Measurements from ENCODE around the gene RGS16. TPM values are rescaled to one million over a fixed set of nuclear protein-coding genes. Genes with fewer than 3 reads are reported as not detected.
A peak's percentile ranks its signal among the peaks of the same experiment; 100 is the strongest.

The RGS16 gene
- polyA plus RNA-seq, 3 donors from 2014 or later, result 0.21 to 0.50 (median 0.48) TPM

- H3K27me3 Mint-ChIP-seq (ENCODE audit: low read depth in 3 of 3), result peaks cover 37 to 53% (median 40%) of the 10 kb centered on the region in 3 donors
- peaks cover 30 to 35% of the 10 kb centered on the region in 2 donors for H3K4me1 Mint-ChIP-seq
- no peak overlapping the region for H3K4me3 Mint-ChIP-seq
- H3K27ac Mint-ChIP-seq, result no peak overlapping the region
- peaks cover 0 to 5% (median 0%) of the 10 kb centered on the region in 3 donors for H3K36me3 Mint-ChIP-seq
- no peaks in the 10 kb centered on the region for H3K9me3 Mint-ChIP-seq
- DNase-seq, result no peak
These were observed 7.6 kb upstream of the RGS16 start for GRCh38 chr1:182611787-182612186.

- Mint-ChIP-seq H3K9me3 (no peaks in the 10 kb centered on the region), H3K36me3 (peaks cover 0 to 5% (median 0%) of the 10 kb centered on the region in 3 donors), H3K4me1 (peaks cover 25 to 31% of the 10 kb centered on the region in 2 donors)
These were observed 7.1 kb upstream of the RGS16 start for GRCh38 chr1:182611326-182611725.

GRCh38 chr1:182610606-182611194 lies 6.5 kb upstream of the RGS16 start:
- H3K27me3 Mint-ChIP-seq (ENCODE audit: low read depth in 3 of 3), result peaks cover 32 to 47% (median 36%) of the 10 kb centered on the region in 3 donors
- no peaks in the 10 kb centered on the region for H3K9me3 Mint-ChIP-seq
- H3K4me1 Mint-ChIP-seq, result peaks cover 19 to 25% of the 10 kb centered on the region in 2 donors
- no peak overlapping the region for H3K4me3 Mint-ChIP-seq
- H3K36me3 Mint-ChIP-seq, result peaks cover 0 to 5% (median 0%) of the 10 kb centered on the region in 3 donors
- DNase-seq, result no peak
- no peak overlapping the region for H3K27ac Mint-ChIP-seq

More at GRCh38 chr1:182611326-182611725, 7.1 kb upstream of the RGS16 start:
- Mint-ChIP-seq H3K27ac (no peak overlapping the region), H3K27me3 (ENCODE audit: low read depth in 3 of 3) (peaks cover 37 to 51% (median 40%) of the 10 kb centered on the region in 3 donors), H3K4me3 (no peak overlapping the region)
- no peak for DNase-seq

GRCh38 chr1:182608845-182609610 lies 4.8 kb upstream of the RGS16 start:
- Mint-ChIP-seq H3K27ac (no peak overlapping the region), H3K4me1 (peaks cover 12 to 16% of the 10 kb centered on the region in 2 donors), H3K36me3 (peaks cover 0 to 5% (median 0%) of the 10 kb centered on the region in 3 donors), H3K27me3 (ENCODE audit: low read depth in 3 of 3) (peaks cover 20 to 45% (median 30%) of the 10 kb centered on the region in 3 donors), H3K9me3 (no peaks in the 10 kb centered on the region), H3K4me3 (no peak overlapping the region)
- no peak for DNase-seq

GRCh38 chr1:182608236-182608635 lies 4.0 kb upstream of the RGS16 start:
- peaks cover 14 to 16% of the 10 kb centered on the region in 2 donors for H3K4me1 Mint-ChIP-seq
- H3K9me3 Mint-ChIP-seq, result no peaks in the 10 kb centered on the region
- peaks cover 15 to 37% (median 27%) of the 10 kb centered on the region in 3 donors for H3K27me3 Mint-ChIP-seq (ENCODE audit: low read depth in 3 of 3)
- no peak overlapping the region for H3K27ac Mint-ChIP-seq
- H3K36me3 Mint-ChIP-seq, result peaks cover 0 to 5% (median 0%) of the 10 kb centered on the region in 3 donors
- H3K4me3 Mint-ChIP-seq, result no peak overlapping the region
- no peak for DNase-seq

- no peaks in the 10 kb centered on the region for H3K9me3 Mint-ChIP-seq
- no peak overlapping the region for H3K4me3 Mint-ChIP-seq
- DNase-seq, result no peak
- H3K36me3 Mint-ChIP-seq, result peaks cover 0 to 2% (median 0%) of the 10 kb centered on the region in 3 donors
- peaks cover 15 to 35% (median 29%) of the 10 kb centered on the region in 3 donors for H3K27me3 Mint-ChIP-seq (ENCODE audit: low read depth in 3 of 3)
- H3K27ac Mint-ChIP-seq, result no peak overlapping the region
- peaks cover 14 to 19% of the 10 kb centered on the region in 2 donors for H3K4me1 Mint-ChIP-seq
These were observed 3.4 kb upstream of the RGS16 start for GRCh38 chr1:182607566-182607965.

GRCh38 chr1:182603646-182604174 lies 479 bp downstream of the RGS16 start:
- peaks cover 14 to 19% of the 10 kb centered on the region in 2 donors for H3K4me1 Mint-ChIP-seq
- H3K4me3 Mint-ChIP-seq, result peak overlapping the region; percentile 64 to 83 (median 80)
- no peaks in the 10 kb centered on the region for H3K9me3 Mint-ChIP-seq
- no peak for DNase-seq
- no peaks in the 10 kb centered on the region for H3K36me3 Mint-ChIP-seq
- peak overlapping the region in 4 of 6 donors; percentile 38 to 82 (median 60) for H3K27ac Mint-ChIP-seq
- peaks cover 12 to 23% (median 21%) of the 10 kb centered on the region in 3 donors for H3K27me3 Mint-ChIP-seq (ENCODE audit: low read depth in 3 of 3)

- Mint-ChIP-seq H3K9me3 (no peaks in the 10 kb centered on the region), H3K27me3 (ENCODE audit: low read depth in 3 of 3) (peaks cover 9 to 20% (median 19%) of the 10 kb centered on the region in 3 donors)
- no peak for DNase-seq
These were observed 1.1 kb downstream of the RGS16 start for GRCh38 chr1:182602935-182603645.

GRCh38 chr1:182601913-182602312 lies 2.3 kb downstream of the RGS16 start:
- DNase-seq, result no peak
- Mint-ChIP-seq H3K27ac (no peak overlapping the region), H3K4me1 (peaks cover 14 to 19% of the 10 kb centered on the region in 2 donors), H3K27me3 (ENCODE audit: low read depth in 3 of 3) (peaks cover 9 to 18% (median 14%) of the 10 kb centered on the region in 3 donors), H3K4me3 (no peak overlapping the region), H3K36me3 (no peaks in the 10 kb centered on the region), H3K9me3 (no peaks in the 10 kb centered on the region)

More at GRCh38 chr1:182602935-182603645, 1.1 kb downstream of the RGS16 start:
- Mint-ChIP-seq H3K4me3 (peak overlapping the region in 4 of 5 donors; percentile 37 to 83 (median 72)), H3K36me3 (no peaks in the 10 kb centered on the region), H3K4me1 (peaks cover 14 to 19% of the 10 kb centered on the region in 2 donors), H3K27ac (peak overlapping the region in 4 of 6 donors; percentile 38 to 82 (median 60))

- no peak overlapping the region for H3K4me3 Mint-ChIP-seq
- peaks cover 14 to 19% of the 10 kb centered on the region in 2 donors for H3K4me1 Mint-ChIP-seq
- no peaks in the 10 kb centered on the region for H3K9me3 Mint-ChIP-seq
- H3K36me3 Mint-ChIP-seq, result no peaks in the 10 kb centered on the region
- H3K27me3 Mint-ChIP-seq (ENCODE audit: low read depth in 3 of 3), result peaks cover 8 to 14% (median 11%) of the 10 kb centered on the region in 3 donors
- H3K27ac Mint-ChIP-seq, result no peak overlapping the region
- peak; percentile 71 to 77 (median 73) for DNase-seq
These were observed 2.8 kb downstream of the RGS16 start for GRCh38 chr1:182601416-182601786.

GRCh38 chr1:182600745-182601415 lies 3.3 kb downstream of the RGS16 start:
- H3K36me3 Mint-ChIP-seq, result no peaks in the 10 kb centered on the region
- no peak for DNase-seq
- peaks cover 6 to 11% (median 9%) of the 10 kb centered on the region in 3 donors for H3K27me3 Mint-ChIP-seq (ENCODE audit: low read depth in 3 of 3)
- no peaks in the 10 kb centered on the region for H3K9me3 Mint-ChIP-seq
- H3K27ac Mint-ChIP-seq, result no peak overlapping the region
- H3K4me1 Mint-ChIP-seq, result peaks cover 14 to 19% of the 10 kb centered on the region in 2 donors
- no peak overlapping the region for H3K4me3 Mint-ChIP-seq

- H3K27ac Mint-ChIP-seq, result no peak overlapping the region
- H3K4me1 Mint-ChIP-seq, result peaks cover 14 to 19% of the 10 kb centered on the region in 2 donors
- H3K9me3 Mint-ChIP-seq, result no peaks in the 10 kb centered on the region
- DNase-seq, result no peak
- H3K4me3 Mint-ChIP-seq, result no peak overlapping the region
- peaks cover 6 to 11% (median 9%) of the 10 kb centered on the region in 3 donors for H3K27me3 Mint-ChIP-seq (ENCODE audit: low read depth in 3 of 3)
- H3K36me3 Mint-ChIP-seq, result no peaks in the 10 kb centered on the region
These were observed 4.0 kb downstream of the RGS16 start for GRCh38 chr1:182600036-182600713.

Measured in immature natural killer cell (primary cell).